Activated naive CD4-positive, alpha-beta T cell treated with anti-CD3 and anti-CD28 coated beads, Interleukin-2, amount 50 U/mL, for 72 hours (primary cell): ENCODE data around the gene UBFD1. TPM values are rescaled to one million over a fixed set of nuclear protein-coding genes. Genes with fewer than 3 reads are reported as not detected.
"Not testable (repeated sequence)": the region's sequence is repeated elsewhere in the genome, so short reads cannot be mapped to it uniquely, and the experiment has no call there.

Experiments used
- ATAC-seq, 2 donors: fragments of 150-1000 bp; cut with Tn5 transposase; 2 replicates each; pipeline ENCODE4 v1.10.0; 2021; ENCODE audit warnings: mild to moderate bottlenecking in 2 of 2, moderate library complexity in 2 of 2
- DNase-seq, 2 donors: peaks; one replicate each; pipeline ENCODE4 v3.0.0; 2021 to 2022; ENCODE audit warnings: low spot score in 2 of 2
- H3K27ac Mint-ChIP-seq, 2 donors: one replicate each; pipeline ENCODE4 v1.8.0; 2022; ENCODE audit warnings: mild to moderate bottlenecking in 2 of 2, mixed read lengths in 2 of 2
- H3K36me3 Mint-ChIP-seq, 2 donors: one replicate each; pipeline ENCODE4 v1.8.0; 2022; ENCODE audit warnings: mixed read lengths in 2 of 2
- H3K9me3 Mint-ChIP-seq, 2 donors: one replicate each; pipeline ENCODE4 v1.8.0; 2022; ENCODE audit warnings: mixed read lengths in 2 of 2
- total RNA-seq, 2 donors: library from RNA; stranded (reverse); gene quantifications; one replicate each; pipeline ENCODE4 v1.2.3, GENCODE V29; 2022

The UBFD1 gene
- total RNA-seq, 2 donors from 2014 or later, result 44.0 to 61.5 TPM

DNA sequence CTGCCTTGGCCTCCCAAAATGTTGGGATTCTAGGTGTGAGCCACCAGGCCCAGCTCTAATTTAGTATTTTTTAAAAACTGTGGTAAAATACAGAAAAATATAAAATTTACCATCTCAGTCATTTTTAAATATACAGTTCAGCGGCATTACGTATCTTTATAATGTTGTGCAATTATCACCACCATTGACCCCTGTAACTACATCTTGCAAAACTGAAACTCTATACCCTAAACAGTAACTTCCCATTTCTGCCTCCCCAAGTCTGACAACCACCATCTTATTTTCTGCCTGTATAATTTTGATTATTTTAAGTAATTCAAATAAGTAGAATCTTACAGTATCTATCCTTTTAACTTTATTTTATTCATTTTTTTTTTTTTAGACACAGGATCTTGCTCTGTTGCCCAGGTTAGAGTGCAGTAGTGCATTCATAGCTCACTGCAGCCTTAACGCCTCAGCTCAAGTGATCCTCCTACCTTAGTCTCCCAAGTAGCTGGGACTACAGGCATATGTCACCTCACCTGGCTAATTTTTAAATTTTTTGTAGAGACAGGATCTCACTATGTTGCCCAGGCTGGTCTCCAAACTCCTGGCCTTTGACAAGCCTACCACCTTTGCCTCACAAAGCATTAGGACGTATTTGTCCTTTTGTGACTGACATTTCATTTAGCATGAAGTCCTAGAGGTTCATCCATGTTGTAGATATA, 36.3 kb upstream of the UBFD1 start:
- ATAC-seq, result no peak

DNA sequence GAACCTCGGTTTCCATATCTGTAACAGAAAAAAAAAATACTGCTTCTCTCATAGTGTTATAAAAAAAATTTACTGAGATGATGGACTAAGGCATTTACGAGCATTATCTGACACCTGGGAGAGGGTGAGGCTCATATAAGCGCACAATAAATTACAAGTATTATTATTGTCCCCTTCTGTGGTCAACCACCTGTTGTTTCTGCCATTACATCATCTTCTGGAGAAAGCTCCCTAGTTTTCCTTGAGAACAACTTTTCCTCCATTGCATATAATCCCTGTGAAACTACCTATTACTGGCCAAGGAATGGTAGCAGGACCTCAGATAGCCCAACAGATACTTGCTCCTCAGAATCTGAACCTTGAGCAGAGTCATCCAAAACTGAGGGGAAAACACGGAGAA, 35.6 kb upstream of the UBFD1 start:
- no peak overlapping the region for H3K27ac Mint-ChIP-seq
- H3K9me3 Mint-ChIP-seq, result no peaks in the 10 kb centered on the region
- H3K36me3 Mint-ChIP-seq, result peaks cover 9 to 33% of the 10 kb centered on the region in 2 donors
- no peak for DNase-seq
- no peak for ATAC-seq

More for the DNA sequence above, 36.3 kb upstream of the UBFD1 start:
- Mint-ChIP-seq H3K36me3 (peaks cover 9 to 33% of the 10 kb centered on the region in 2 donors), H3K9me3 (no peaks in the 10 kb centered on the region), H3K27ac (no peak overlapping the region)
- no peak for DNase-seq

DNA sequence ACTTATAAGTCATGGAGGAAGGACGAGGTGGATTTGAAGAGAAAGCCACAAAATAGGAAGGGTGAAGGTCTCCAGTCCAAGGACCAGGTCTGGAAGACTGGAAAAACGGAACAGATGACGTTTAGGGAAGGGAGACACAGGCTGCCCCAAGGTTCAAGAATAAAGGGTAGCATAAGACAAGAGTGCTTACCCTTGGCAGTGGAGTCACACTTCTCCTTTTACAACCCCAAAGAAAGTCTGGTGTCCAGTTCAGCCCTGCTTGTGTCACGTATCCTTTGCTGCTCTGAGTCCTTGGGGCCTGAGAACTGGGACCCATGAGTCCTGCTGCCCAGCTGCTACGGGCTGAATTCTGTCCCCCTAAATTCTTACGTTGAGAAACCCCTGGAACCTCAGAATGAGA, 34.2 kb upstream of the UBFD1 start:
- H3K9me3 Mint-ChIP-seq, result no peaks in the 10 kb centered on the region
- DNase-seq, result no peak
- no peak for ATAC-seq
- peaks cover 13 to 33% of the 10 kb centered on the region in 2 donors for H3K36me3 Mint-ChIP-seq
- peak overlapping the region in 1 of 2 donors; percentile 73 for H3K27ac Mint-ChIP-seq

DNA sequence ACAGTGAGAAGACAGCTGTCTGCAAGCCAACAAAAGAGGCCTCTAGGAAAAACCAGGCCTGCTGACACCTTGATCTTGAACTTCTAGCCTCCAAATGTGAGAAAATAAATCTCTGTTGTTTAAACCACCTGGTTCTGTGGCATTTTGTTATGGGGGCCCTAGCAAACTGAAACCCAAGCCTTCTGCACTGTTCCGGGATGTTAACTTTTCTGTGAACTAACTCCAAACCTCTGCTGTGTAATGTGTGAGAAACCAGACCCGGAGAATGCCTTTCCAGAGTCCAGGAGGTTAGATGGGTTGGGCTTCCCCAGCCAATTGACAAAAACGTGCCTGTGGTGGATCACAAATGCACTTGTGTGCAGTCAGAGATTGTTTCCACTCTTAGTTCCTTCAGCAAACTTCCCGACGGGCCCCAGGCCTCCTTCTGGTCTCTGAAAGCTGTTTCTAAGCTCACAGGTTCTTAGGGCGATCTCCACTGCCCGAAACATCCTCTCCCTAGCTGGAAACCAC, 33.6 kb upstream of the UBFD1 start:
- Mint-ChIP-seq H3K36me3 (peaks cover 13 to 33% of the 10 kb centered on the region in 2 donors), H3K27ac (peak overlapping the region in 1 of 2 donors; percentile 20), H3K9me3 (no peaks in the 10 kb centered on the region)
- ATAC-seq, result no peak
- no peak for DNase-seq

DNA sequence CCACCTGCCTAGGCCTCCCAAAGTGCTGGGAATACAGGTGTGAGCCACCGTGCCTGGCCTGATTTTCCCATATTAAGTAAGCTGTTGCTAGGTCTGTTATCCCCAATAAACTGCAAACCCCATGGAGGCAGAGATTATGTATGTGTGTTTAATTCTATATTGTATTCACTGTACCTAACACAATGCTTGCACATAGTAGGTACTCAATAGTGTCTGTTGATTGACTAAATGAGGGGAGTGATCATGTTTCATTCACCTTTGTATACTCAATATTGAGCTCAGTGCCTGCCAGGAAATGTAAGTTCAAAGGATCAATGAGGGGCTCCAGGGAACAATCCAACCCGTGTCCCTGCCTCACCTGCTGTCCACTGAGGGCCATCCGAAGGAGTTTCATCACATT, 32.6 kb upstream of the UBFD1 start:
- no peak for ATAC-seq
- H3K27ac Mint-ChIP-seq, result no peak overlapping the region
- DNase-seq, result no peak
- no peaks in the 10 kb centered on the region for H3K9me3 Mint-ChIP-seq
- H3K36me3 Mint-ChIP-seq, result peaks cover 9 to 26% of the 10 kb centered on the region in 2 donors

DNA sequence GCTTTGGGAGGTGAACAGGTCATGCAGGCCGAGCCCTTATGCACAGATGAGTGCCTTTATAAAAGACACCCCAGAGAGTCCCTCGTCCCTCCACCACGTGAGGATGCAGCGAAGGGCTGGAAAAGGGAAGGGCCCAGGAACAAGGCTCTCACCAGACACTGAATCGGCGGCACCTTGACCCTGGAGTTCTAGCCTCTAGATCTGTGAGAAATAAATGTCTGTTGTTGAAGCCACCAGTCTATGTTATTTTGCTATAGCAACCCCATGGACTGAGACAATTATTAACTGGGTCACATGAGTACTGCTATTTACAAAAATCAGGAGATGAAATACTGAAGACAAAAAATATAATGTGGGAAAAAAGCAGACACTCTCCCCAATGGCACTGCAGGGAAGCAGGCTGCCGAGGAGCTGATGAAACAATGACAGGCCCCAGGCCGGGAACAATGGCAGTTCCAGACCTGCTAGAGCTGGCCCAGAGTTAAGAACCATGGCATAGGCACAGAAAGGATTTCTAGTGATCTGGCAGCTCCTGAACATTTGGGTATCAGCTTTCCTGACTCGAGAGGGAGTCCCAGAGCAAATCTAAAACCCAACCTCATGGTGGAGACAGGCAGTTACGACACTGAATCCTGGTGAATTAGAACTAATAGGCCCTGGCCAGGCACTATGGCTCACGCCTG, 29.4 kb upstream of the UBFD1 start:
- Mint-ChIP-seq H3K9me3 (no peaks in the 10 kb centered on the region), H3K27ac (no peak overlapping the region), H3K36me3 (peaks cover 4 to 15% of the 10 kb centered on the region in 2 donors)
- ATAC-seq, result no peak
- DNase-seq, result no peak

DNA sequence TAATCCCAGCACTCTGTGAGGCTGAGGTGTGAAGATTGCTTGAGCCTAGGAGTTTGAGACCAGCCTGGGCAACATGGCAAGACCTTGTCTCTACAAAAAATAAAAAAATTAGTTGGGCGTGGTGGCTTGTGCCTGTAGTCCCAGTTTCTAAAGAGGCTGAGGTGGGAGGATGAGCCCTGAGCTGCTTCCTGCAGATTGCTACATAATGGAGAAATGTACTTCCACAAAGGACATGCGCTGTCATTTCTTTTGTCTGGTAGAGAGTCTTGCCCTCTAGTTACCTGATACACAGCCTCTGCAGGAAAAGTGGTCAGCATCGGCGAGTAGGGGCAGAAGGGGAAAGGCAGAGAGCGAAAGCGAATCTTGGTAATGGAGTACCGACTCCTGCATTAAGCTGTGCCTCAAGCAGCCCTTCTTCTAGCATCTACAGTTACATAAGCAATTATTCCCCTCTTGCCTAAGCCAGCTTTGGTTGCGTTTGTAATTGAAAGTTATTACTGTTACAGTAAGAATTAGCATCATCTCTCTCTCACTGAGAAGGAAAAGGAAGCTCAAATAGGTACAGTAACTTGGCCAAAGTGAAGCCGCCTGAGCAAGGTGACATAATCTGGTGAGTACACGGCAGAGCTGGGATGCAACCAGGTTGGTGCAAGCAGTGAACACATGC, 28.8 kb upstream of the UBFD1 start:
- no peak for DNase-seq
- H3K9me3 Mint-ChIP-seq, result no peaks in the 10 kb centered on the region
- no peak for ATAC-seq
- peak overlapping the region in 1 of 2 donors; percentile 75 for H3K27ac Mint-ChIP-seq
- H3K36me3 Mint-ChIP-seq, result peaks cover 4 to 8% of the 10 kb centered on the region in 2 donors

DNA sequence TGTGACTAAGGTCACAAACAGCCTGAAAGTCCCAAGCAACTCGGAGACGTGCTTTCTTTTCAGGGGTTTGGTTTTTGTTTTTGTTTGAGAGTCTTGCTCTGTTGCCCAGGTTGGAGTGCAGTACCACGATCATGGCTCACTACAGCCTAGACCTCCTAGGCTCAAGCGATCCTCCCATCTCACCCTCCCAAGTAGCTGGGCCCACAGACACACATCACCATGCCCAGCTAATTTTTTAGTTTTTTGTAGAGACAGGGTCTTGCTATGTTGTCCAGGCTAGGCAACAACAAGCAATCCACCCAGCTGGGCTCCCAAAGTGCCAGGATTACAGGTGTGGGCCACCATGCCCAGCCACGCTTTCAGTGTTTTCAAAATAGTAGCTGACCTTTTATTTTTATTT, 27.5 kb upstream of the UBFD1 start:
- H3K36me3 Mint-ChIP-seq, result peaks cover 4% of the 10 kb centered on the region in 2 donors
- no peak for DNase-seq
- ATAC-seq, result no peak
- H3K9me3 Mint-ChIP-seq, result no peaks in the 10 kb centered on the region
- H3K27ac Mint-ChIP-seq, result no peak overlapping the region

DNA sequence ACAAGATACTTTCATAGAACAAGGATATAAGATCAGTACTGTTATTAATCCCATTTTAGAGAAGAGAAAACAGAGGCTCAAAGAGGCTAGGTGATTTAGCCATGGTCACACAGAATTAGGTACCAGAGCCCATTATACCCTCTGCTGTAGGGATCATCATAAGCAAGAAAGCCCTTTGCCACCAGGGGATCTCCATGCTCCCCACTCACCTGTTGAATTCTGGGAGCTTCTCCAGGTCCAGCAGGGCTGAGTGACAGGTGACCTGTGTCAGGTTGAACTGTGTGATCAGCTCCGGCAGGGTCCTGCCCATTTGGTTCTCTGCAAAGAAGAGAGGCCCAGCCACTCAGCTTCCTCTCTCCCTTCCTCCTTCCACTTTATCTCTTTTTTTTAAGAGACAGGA, 25.1 kb upstream of the UBFD1 start:
- peaks cover 0 to 4% of the 10 kb centered on the region in 2 donors for H3K36me3 Mint-ChIP-seq
- no peak for DNase-seq
- H3K27ac Mint-ChIP-seq, result no peak overlapping the region
- no peaks in the 10 kb centered on the region for H3K9me3 Mint-ChIP-seq
- no peak for ATAC-seq

DNA sequence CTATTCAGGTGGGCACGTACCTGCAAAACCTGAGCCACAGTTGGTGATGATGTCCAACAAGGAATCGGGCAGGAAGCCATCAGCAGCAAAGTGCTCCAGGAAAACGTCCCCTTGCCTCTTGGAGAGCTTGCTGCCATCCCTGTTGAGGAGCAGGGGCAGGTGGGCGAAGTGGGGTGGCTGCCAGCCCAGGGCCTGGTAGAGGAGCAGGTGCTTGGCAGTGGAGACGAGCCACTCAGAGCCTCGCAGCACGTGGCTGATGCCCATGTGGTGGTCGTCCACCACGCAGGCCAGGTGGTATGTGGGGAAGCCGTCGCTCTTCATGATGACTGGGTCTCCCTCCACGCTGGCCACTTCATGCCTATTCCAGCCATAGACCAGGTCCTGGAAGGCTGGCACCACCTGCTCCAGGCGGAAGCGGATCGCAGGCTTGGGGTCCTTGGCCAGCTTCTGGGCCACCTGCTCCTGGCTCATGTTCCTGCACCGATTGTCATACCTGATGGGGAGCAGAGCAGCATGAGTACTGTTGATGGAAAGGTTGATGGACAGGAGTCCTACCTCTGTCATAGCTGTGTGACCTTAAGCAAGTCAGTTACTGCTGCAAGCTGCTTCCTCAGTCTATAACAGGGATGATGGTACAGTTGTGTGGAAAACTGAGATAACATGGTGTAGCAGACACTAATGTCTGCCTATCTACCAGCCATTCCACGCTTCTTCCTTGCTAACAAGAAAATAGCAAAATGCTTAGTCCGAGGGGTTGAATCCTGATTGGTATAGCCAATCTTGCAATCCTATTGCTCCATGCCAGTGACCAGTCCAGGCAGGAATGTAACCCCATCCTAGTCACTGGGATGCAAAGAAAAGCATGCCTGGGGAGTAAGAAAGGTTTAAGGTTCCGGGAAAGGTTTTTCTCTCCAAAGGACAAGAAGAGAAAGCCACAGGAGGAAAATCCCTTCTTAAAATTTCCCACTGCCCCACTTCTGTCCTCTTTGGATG, 22.4 kb upstream of the UBFD1 start:
- DNase-seq (no peak), ATAC-seq (no peak)
- Mint-ChIP-seq H3K9me3 (no peaks in the 10 kb centered on the region), H3K36me3 (no peaks in the 10 kb centered on the region), H3K27ac (no peak overlapping the region)

DNA sequence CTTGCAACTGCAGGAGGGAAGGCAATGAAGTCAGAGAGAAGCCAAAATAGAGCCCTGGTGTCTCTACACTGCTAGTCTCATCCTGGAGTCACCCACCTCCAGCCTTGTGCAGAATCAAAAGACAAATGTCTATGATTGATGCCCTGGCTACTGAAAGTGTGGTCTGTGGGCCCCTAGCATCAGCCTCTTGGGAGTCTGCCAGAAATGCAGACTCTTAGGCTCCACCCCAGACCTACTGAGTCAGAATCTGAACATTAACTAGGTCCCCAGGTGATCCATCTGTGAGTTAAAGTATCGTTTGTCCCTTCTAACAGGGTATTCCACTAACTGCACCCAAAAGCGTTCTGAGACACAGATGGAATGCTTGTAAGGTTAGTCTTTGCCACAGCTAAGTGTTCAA, 21.6 kb upstream of the UBFD1 start:
- Mint-ChIP-seq H3K36me3 (no peaks in the 10 kb centered on the region), H3K27ac (no peak overlapping the region), H3K9me3 (no peaks in the 10 kb centered on the region)
- no peak for DNase-seq
- no peak for ATAC-seq

DNA sequence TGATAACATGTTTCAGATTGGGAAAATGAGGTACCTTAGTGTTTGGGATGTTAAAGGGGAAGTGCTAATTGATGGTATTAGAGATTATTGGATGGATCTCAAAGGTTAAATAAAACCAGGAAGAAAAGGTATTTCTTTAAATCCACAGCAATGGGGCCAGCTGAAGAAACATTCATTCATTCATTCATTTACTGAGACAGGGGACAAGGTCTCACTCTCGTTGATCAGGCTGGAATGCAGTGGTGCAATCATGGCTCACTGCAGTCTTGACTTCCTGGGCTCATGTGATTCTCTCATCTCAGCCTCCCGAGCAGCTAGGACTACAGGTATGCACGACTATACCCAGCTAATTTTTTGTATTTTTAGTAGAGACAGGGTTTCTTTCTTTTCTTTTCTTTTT, 20.1 kb upstream of the UBFD1 start:
- no peak for ATAC-seq
- no peaks in the 10 kb centered on the region for H3K36me3 Mint-ChIP-seq
- H3K9me3 Mint-ChIP-seq, result no peaks in the 10 kb centered on the region
- no peak for DNase-seq
- H3K27ac Mint-ChIP-seq, result peak overlapping the region in 1 of 2 donors; percentile 44

DNA sequence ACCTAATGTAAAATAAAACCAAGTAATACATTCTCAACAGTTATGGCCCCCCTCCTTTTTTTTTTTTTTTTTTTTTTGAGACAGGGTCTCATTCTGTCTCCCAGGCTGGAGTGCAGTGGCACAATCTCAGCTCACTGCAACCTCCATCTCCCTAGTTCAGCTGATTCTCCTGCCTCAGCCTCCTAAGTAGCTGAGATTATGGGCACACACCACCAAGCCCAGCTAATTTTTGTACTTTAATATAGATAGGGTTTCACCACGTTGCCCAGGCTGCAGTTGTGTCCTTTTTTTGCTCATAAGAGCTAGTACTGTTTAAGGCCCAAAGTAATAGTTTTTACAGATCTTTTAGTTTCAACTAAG, 18.6 kb upstream of the UBFD1 start:
- ATAC-seq (no peak), DNase-seq (no peak)
- Mint-ChIP-seq H3K36me3 (no peaks in the 10 kb centered on the region), H3K9me3 (no peaks in the 10 kb centered on the region), H3K27ac (peak overlapping the region in 1 of 2 donors; percentile 65)

DNA sequence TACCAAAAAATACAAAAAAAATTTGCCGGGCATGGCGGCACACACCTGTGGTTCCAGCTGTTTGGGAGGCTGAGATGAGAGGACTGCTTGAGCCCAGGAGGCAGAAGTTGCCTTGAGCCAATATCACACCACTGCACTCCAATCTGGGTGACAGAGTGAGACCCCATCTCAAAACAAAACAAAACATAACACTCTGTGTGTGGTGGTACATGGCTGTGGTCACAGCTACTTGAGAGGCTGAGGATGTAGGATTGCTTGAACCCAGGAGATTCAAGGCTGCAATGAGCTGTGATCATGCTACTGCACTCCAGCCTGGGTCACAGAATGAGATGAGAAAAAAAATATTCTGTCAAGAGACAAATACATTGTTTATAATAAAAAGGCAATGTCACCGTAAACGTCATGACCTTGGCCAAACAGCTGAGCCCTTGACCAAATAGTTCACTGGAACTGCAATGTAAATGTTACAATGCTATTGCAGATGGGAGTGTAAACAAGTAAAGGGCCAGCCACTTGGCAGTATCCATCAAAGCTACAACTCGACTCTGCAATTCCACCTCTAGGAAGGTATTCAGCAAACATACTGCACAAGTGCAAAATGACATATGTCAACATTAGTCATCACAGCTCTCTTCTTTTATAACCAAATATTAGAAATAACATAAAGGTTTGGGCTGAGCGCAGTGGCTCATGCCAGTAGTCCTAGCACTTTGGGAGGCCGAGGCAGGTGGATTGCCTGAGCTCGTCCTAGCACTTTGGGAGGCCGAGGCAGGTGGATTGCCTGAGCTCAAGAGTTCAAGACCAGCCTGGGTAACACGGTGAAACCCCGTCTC, 17.3 kb upstream of the UBFD1 start:
- ATAC-seq, result no peak
- DNase-seq, result no peak
- H3K36me3 Mint-ChIP-seq, result no peaks in the 10 kb centered on the region
- peak overlapping the region in 1 of 2 donors; percentile 44 for H3K27ac Mint-ChIP-seq
- no peaks in the 10 kb centered on the region for H3K9me3 Mint-ChIP-seq

DNA sequence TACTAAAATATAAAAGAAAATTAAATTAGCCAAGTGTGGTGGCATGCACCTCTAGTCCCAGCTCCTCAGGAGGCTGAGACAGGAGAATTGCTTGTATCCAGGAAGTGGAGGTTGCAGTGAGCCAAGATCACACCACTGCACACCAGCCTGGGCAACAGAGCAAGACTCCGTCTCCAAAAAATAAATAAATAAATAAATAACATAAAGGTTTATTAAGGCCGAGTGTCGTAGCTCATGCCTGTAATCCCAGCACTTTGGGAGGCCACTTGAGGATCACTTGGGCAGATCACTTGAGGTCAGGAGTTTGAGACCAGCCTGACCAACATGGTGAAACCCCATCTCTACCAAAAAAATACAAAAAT, 16.7 kb upstream of the UBFD1 start:
- not testable (repeated sequence) for DNase-seq, H3K27ac Mint-ChIP-seq, H3K9me3 Mint-ChIP-seq, H3K36me3 Mint-ChIP-seq, ATAC-seq

DNA sequence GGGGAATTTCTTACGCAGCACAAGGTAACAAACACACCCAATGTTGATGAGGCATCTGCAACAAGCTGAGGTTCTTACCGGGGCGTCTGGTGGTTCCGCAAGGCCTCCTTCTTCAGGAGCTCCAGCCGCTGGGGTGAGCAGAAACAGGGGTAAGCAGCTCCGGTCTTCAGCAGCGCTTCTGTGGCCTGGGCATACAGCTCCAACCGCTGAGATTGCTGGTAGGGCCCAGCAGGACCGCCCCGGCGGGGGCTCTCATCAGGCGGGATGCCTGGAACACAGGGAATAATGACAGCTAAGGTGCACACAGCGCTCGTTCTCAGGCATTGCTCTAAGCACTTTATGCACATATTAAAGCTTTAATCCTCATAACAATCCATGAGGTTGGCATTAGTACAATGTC, 13.1 kb upstream of the UBFD1 start:
- ATAC-seq, result no peak
- no peak for DNase-seq
- no peaks in the 10 kb centered on the region for H3K9me3 Mint-ChIP-seq
- peaks cover 5 to 13% of the 10 kb centered on the region in 2 donors for H3K36me3 Mint-ChIP-seq
- H3K27ac Mint-ChIP-seq, result no peak overlapping the region
